Left renal cortex interstitium (tissue), 4 donors: Measurements from ENCODE around the gene PDIA3. TPM values are rescaled to one million over a fixed set of nuclear protein-coding genes. Genes with fewer than 3 reads are reported as not detected.
"Not testable (repeated sequence)": the region's sequence is repeated elsewhere in the genome, so short reads cannot be mapped to it uniquely, and the experiment has no call there.

Experiments used
- DNase-seq, 4 donors: peaks; one replicate each; pipeline ENCODE4 v3.0.0-alpha.2; 2013; ENCODE audit warnings: low read depth in 4 of 4, low spot score in 2 of 4, missing footprints in 1 of 4
- polyA plus RNA-seq, 4 donors: library from polyadenylated mRNA; unstranded; fragments of 120-200 nt; gene quantifications; one replicate each; pipeline ENCODE4 v1.2.1, GENCODE V29; 2013; ENCODE audit not compliant: insufficient read length in 4 of 4

PDIA3 gene
- polyA plus RNA-seq, 4 donors = 502 to 600 (median 552) TPM

- no peak for DNase-seq
These were observed 30.0 kb downstream of the PDIA3 start for GRCh38 chr15:43776101-43776717.

GRCh38 chr15:43776718-43777266 is 30.6 kb downstream of the PDIA3 start, which contains the start of gene ELL3:
Gene ELL3 (minus strand): TSS chr15:43776966. CDS start chr15:43776901, 65 bp downstream.
- peak in 1 of 4 donors; percentile 51 for DNase-seq

DNA sequence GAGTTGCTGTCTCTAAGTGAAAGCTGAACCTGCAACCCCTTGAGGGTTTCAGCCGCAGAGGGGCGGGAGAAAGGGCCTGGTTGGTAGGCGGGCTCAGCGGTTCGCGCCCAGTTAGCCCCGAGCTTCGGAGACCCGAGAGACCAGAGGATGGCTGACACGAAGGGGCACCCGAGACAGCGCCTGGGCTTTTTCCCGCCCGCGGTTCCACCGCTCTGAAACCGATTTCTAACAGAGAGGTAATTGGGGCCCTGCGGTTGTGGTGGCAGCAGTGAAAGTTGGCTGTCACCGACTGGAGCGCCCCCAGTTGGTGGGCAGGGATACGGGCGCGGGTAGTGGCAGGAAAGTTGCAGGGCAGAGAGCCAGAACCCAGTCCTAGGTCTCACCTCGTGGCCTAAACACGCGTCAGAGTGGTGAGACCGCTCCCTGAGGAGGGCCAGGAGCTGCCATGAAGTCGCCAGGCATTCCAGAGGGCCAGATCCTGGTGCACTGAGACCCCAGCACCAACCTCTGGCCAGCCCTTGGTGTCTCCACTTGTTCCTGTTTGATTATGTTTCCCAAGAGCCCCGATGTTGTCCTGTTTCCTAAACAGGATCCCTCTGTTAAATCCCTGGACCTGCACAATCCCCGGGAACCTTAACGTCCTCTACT is 31.2 kb downstream of the PDIA3 start:
- DNase-seq = peak in 1 of 4 donors; percentile 67

DNA sequence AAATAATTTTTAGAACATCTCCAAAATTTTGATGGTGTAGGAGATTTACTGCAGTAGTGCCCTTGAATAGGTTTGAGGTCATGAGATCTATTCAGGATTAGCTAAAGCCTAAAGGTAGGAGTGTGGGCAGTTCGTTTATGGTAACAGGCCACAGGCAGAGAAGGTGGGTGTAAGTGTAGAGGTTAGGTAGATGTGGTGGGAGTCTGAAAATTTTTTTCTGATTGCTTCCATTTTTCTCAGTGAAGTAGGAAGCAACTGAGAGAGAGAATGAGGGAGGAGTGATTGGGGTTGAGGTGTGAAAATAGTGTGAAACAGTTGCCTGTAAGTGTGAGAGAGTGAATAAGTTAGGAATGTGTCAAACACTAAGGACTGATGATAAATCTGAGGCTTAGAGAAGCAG is 32.8 kb downstream of the PDIA3 start:
- no peak for DNase-seq

- no peak for DNase-seq
These were observed 43.2 kb downstream of the PDIA3 start for GRCh38 chr15:43789409-43789808.

DNA sequence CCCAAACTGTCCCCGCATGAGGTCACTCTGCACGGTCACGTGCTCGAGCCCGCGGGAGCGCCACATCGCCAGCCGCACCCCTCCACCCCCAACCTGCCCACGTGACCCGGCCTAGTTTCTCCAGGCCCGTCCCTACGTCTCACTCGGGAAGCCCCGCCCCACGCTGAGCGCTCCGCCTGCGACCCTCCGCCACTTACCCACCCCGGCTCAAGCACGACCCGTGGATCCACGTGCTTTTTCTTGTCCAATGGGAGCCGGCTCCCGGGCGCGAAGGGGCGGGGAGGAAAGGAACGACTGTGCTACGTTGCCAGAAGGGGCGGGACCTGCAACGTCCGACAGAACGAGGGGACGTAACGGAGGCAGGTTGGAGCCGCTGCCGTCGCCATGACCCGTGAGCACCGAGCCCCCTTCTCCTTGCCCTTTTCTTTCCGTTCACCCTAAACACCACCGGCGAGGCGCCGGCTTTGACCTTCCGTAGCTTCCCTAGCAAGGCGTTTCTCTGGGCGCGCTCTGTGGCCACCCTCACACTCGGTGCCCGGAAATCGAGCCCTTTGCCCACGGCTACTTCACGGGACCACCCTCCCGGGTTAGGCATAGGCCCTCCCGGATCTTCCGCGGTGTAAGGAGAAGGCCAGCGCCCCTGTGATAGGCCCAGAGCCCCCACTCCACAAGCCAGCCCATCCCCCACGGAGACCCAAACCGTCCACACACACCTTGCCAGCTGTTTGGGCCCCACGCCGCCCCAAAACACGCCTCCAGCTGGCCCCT is 45.9 kb downstream of the PDIA3 start, which contains the start of gene SERF2:
SERF2 (plus strand) TSS at position 328 of the 768 bp plus-strand sequence; CDS start at position 385, 57 bp downstream.
- peak; percentile 91 to 99 (median 99) for DNase-seq

DNA sequence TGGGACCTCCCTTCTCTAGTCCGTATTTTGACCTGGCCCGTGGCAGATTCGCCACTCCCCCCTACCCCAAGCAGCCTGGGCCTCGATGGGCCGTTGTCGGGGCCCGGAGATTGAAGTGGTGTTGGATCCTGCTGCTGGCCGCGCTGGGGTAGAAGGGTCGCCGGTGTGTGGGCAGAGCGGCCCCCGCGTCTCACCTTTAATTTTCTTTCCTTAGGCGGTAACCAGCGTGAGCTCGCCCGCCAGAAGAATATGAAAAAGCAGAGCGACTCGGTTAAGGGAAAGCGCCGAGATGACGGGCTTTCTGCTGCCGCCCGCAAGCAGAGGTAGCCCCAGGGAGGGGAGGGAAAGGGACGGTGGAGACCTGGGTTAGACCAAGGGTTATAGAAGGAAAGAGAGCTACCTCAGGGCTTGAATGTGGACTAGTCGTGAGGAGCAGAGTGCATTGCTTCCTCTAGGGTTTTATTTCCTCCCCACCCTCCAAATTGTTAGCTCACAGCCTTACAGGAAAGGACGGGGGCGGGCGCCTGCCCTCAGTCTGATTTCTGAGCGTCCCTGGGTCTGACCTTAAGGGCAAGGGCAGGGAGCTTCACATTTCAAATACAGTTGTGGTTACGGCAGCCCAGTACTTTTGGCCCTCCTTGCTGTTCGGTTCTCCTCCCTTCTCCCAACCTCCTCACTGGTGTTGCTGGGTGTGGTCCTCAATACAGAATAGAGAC is 46.7 kb downstream of the PDIA3 start:
- no peak for DNase-seq

- DNase-seq = no peak
These were observed 47.4 kb downstream of the PDIA3 start for GRCh38 chr15:43793647-43794046.

DNA sequence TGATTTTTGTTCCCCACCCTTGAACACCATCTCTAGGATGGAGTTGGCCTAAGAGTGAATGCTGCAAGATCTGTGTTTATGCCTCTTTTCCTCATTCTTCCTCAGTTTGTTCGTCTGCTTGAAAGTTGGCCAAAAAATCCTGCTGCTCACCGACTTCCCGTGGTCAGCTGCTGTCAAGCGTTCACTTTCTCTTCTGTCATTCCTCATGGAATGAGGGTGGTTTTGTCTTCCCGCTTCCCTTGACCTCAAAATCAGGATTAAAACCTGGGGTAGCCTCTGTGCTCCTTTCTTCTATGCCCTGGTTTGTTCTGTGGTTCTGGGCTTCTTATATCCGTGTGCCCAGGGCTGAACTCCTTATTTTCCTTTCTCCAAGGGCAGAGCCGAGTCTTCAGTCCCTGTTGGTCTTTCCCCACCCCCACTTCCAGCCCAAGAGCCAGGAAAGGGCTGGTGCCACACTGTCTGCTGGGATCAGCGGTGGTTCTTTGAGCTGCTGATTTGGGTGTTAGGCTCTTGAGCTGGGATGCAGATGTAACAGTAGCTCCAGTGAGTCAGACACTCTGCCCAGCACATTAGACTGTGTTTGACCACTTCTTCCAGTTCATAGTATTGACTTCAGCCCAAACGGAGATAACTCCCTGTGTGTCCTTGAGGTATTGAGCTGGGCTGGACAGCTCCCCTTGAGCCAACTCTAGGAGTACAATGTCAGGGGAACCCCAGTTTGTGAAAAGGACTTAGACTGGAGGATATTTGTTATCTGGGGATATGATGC is 48.2 kb downstream of the PDIA3 start:
- no peak for DNase-seq

- DNase-seq = no peak
These were observed 49.0 kb downstream of the PDIA3 start for GRCh38 chr15:43795197-43795596.

DNA sequence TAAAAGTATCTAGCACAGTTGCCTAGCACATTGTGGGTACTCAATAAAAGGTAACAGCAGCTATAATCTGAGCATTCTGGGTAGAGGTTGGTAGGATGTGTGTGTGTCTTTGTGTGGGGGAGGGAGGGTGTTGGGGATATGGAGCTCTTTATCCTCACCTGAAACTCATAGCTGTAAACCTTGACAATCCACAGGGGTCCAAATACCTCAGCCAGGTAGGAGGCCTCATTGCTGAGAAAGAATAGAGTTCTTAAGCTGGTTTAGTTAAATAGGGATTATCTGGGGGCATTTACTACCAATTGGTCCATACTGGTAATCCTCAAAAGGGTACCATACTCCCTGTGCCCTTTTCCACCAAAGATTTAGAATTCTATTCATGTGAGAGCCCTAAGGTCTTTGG is 49.8 kb downstream of the PDIA3 start:
- no peak for DNase-seq

- DNase-seq = no peak
These were observed 50.3 kb downstream of the PDIA3 start for GRCh38 chr15:43796566-43796965.

- no peak for DNase-seq
These were observed 53.1 kb downstream of the PDIA3 start for GRCh38 chr15:43799209-43799944.

- DNase-seq = no peak
These were observed 53.7 kb downstream of the PDIA3 start, which contains the start of gene SERINC4 for GRCh38 chr15:43799945-43800285. Gene SERINC4 (minus strand): TSS chr15:43800220. CDS start chr15:43799986, 234 bp downstream.

DNA sequence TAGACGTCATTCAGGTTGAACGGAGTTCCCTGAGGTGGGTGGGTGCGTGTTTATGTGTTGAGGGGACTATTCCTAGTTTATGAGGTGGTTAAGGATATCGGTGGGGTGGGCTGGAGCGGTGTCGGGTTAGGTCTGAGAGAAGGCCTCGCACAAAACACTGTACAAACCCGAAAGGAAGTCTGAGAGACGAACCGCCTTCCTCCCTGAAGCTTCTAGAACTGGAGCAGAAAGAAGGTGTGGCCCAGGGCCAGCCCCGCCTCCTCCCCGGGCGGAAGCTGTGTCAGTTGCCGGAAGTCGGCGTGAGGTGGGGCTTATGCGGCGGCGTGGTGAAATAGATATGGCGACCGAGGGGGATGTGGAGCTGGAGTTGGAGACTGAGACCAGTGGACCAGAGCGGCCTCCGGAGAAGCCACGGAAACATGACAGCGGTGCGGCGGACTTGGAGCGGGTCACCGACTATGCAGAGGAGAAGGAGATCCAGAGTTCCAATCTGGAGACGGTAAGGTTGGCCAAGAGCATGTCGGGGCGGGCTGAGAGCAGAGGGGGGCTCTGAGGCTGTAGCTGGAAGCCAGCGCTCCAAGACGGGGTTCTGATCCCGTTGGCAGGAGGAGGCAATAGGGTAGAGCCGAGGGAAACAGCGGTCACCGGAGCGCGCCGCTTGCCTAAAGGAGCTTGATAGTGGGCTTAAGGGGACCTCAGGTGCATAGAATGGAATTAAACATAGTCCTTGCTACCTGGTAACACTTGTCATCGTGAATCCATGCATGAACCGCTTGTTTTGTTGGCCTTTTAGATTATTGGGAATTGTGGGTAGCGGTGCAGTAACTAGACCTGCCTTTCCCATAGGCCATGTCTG is 54.3 kb downstream of the PDIA3 start, which contains the start of gene HYPK:
HYPK (plus strand) TSS at position 314 of the 856 bp plus-strand sequence; CDS start at position 338, 24 bp downstream.
- DNase-seq = peak in 3 of 4 donors; percentile 52 to 86 (median 78)

- DNase-seq = not testable (repeated sequence)
These were observed 56.4 kb downstream of the PDIA3 start for GRCh38 chr15:43802676-43803075.

- no peak for DNase-seq
These were observed 62.3 kb downstream of the PDIA3 start for GRCh38 chr15:43808435-43808950.
